ENCODE results near the gene AMBRA1.
A peak's percentile ranks its signal among the peaks of the same experiment; 100 is the strongest.

AMBRA1 gene

GRCh38 chr11:46408407-46408986 is 185.3 kb downstream of the AMBRA1 start:
- DNase-seq: no peak

- no peak for DNase-seq
These were observed 186.2 kb downstream of the AMBRA1 start for GRCh38 chr11:46407635-46408034.

GRCh38 chr11:46404476-46405017 is 189.3 kb downstream of the AMBRA1 start:
- DNase-seq: no peak

GRCh38 chr11:46402957-46403902 is 190.6 kb downstream of the AMBRA1 start:
- DNase-seq: no peak

- no peak for DNase-seq
These were observed 196.3 kb downstream of the AMBRA1 start for GRCh38 chr11:46397526-46397925.

- DNase-seq: no peak
These were observed 200.1 kb downstream of the AMBRA1 start for GRCh38 chr11:46393759-46394158.

GRCh38 chr11:46393231-46393616 is 200.6 kb downstream of the AMBRA1 start:
- no peak for DNase-seq

- DNase-seq: peak in 43 of 51 donors; percentile 23 to 83 (median 57)
These were observed 201.2 kb downstream of the AMBRA1 start for GRCh38 chr11:46392421-46393230.

- peak in 12 of 51 donors; percentile 6 to 61 (median 44) for DNase-seq
These were observed 202.0 kb downstream of the AMBRA1 start, which contains the start of gene CHRM4 for GRCh38 chr11:46391578-46392420. TSS of gene CHRM4 (minus strand) at chr11:46391776. CDS start at chr11:46386557, 5,219 bp downstream.

- DNase-seq: no peak
These were observed 202.6 kb downstream of the AMBRA1 start for GRCh38 chr11:46391186-46391577.

GRCh38 chr11:46390331-46391171 is 203.3 kb downstream of the AMBRA1 start:
- DNase-seq: no peak

GRCh38 chr11:46389450-46390330 is 204.1 kb downstream of the AMBRA1 start:
- DNase-seq: peak in 41 of 51 donors; percentile 15 to 79 (median 51)

- peak in 1 of 51 donors; percentile 23 for DNase-seq
These were observed 205.0 kb downstream of the AMBRA1 start for GRCh38 chr11:46388619-46389449.

- no peak for DNase-seq
These were observed 205.8 kb downstream of the AMBRA1 start for GRCh38 chr11:46387919-46388618.

- no peak for DNase-seq
These were observed 206.4 kb downstream of the AMBRA1 start for GRCh38 chr11:46387456-46387855.

GRCh38 chr11:46386674-46387073 is 207.1 kb downstream of the AMBRA1 start:
- no peak for DNase-seq

Data from hypothalamus (tissue), 51 donors.